Activated CD4-positive, alpha-beta T cell treated with anti-CD3 and anti-CD28 coated beads for 48 hours (primary cell): ENCODE results near the gene CAMTA1.
"Not testable (repeated sequence)": the region's sequence is repeated elsewhere in the genome, so short reads cannot be mapped to it uniquely, and the experiment has no call there.

ENCODE experiments used
- DNase-seq: peaks from one replicate; pipeline ENCODE4 v3.0.0-alpha.2; 2020

The CAMTA1 gene

DNA sequence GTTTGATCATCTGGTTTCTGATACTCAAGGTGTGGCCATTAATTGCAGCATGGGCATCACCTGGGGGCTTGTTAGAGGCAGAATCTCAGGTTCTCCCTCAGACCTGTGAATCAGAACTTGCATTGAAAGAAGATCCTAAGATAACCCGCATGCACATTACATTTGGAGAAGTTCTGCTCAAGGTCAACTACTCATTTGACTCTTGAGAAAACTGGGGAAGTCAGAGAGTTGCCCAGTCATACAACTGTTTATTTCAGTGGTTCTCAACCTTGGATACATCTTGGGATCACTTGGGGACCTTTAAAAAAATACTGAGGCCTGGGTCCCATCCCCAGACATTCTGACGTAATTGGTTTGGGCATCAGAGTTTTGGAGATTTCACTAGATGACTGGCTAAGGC, 30.5 kb downstream of the CAMTA1 start:
- DNase-seq, result no peak

- DNase-seq, result no peak
These were observed 34.2 kb downstream of the CAMTA1 start for GRCh38 chr1:6819246-6820040.

DNA sequence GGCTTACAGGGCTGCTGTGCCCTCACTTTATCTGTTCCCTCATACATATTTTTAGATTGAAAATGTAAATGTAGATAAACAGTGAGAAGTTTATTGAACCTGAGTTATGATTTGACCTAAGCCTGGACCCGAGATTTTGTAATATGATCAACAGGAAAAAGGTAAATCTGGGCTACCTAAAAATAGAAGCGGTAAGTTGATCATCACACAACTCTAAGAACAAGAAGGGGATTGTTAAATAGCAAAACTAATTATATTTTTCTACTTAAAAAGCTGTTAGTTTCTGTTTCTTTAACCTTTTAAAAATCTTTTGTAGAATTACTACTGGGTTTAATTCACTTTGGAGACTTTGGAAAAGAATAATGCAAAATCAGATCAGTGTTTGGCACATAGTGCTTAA, 35.6 kb downstream of the CAMTA1 start:
- DNase-seq, result no peak

GRCh38 chr1:6822530-6823359, 37.5 kb downstream of the CAMTA1 start:
- no peak for DNase-seq

GRCh38 chr1:6823793-6824192, 38.5 kb downstream of the CAMTA1 start:
- no peak for DNase-seq

GRCh38 chr1:6824665-6825368, 39.6 kb downstream of the CAMTA1 start:
- no peak for DNase-seq

DNA sequence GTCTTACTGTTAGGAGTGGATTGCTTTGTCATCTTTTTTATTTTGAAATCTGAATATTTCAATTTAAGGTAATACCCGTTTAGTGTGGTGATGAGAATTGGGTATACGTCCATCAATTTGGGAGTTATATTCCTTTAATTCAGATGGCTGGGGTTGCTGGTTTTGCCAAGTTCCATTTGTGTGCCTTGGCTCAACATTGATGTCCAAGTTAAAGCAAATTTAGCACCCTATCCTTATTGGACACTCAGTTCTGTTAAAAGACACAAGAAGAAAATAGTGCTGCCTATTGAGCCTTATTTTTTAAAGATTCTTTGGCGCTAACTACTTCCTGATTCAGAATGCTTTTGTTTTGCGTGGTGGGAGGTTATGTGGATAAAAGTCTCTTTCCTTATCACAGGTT, 40.6 kb downstream of the CAMTA1 start:
- no peak for DNase-seq

DNA sequence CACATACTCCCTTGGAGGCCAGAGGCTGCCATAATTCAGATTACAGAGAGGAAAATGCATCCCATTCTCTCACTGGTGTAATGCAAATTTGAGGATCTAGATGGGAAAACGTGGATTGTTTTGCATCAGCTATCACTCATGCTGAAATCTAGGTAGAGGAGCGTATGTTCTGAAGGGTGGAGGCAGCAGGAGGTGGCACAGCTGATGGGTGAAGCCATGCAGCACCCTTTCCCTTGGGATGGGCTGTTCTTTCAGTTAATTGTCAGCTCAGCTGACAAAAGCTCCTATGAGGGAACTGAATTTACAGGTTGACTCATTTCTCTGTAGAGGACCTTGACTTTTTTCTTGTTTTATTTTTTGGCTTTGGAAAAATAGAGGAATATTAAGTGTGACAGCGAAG, 41.8 kb downstream of the CAMTA1 start:
- no peak for DNase-seq

DNA sequence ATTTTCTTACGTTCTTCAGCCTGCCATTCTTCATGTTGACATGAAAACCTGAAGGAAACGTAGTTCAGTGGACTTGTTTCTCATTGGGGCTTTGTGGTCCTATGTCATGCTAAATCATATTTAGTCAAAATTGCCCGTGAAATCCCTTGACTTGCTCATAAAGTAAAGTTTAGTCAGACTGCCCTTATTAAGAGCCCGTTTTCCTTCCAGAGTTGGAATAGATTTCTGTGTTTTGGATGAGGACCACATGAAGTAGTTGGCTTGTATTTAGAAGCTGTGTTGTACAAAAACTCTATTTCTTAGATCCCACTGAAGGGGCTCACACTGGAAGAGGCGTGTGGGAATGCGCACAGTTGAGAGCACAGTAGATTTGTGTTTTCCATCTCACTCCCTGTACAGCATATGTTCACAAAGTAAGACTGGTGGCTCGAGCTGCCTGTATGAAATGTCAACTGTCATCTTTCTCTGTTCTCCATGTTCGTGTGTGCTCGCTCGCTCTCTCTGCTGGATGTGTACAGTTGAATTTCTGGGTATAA, 42.4 kb downstream of the CAMTA1 start:
- no peak for DNase-seq

GRCh38 chr1:6831366-6831765, 46.1 kb downstream of the CAMTA1 start:
- DNase-seq, result no peak

GRCh38 chr1:6832006-6832405, 46.8 kb downstream of the CAMTA1 start:
- DNase-seq, result not testable (repeated sequence)

- no peak for DNase-seq
These were observed 47.4 kb downstream of the CAMTA1 start for GRCh38 chr1:6832531-6833188.

DNA sequence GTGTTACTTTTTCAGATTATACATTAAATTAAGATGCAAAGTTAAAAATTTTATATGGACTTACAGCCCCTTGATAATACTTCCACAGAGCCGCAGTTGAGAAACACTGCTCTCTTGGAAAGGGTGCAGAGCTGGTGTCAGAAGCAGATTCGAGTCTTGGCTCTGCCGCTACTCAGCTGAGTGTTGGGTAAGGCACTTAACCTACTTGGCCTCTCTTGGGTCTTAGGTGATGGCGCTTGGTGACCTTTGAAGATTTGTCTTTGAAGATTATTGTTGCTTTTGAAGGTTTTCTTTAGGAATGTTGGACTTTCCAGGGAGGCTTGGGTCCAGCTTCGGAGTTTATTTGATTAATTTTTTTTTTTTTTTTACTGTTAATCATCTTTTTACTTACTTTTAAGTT, 48.5 kb downstream of the CAMTA1 start:
- no peak for DNase-seq

DNA sequence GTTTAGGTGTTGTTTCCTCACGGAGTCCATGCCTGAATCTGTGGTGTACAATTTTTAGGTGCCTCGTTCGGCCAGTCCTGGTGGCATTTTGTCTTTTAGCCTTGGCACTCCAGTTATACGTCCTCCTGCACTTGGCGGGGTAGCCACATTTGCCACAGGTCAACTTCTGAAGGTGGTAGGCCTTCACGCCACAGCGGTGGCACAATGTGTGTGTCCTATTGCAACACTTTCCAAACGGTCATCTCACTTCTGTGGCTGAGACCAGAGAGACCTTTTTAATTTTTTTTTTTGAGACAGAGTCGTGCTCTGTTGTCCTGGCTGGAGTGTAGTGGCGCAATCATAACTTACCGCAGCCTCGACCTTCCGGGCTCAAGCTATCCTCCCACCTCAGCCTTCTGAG, 49.1 kb downstream of the CAMTA1 start:
- no peak for DNase-seq

GRCh38 chr1:6835139-6835538, 49.9 kb downstream of the CAMTA1 start:
- no peak for DNase-seq

DNA sequence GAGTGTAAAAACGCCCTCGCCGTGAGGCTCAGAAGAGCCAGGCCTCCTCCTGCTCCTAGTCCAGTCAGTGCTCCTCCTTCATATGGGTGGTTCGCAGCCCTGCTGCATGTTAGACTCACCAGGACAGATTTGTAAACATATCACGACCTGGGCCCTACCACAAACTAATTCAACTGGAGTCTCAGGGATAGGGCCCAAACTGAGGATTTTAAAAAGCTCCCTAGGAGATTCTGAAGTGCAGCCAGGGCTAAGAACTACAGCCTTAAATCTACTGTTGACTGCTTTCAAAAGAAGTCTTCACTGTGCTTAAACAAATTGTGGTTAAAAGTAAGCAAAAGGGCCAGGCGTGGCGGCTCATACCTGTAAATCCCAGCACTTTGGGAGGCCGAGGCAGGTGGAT, 57.0 kb downstream of the CAMTA1 start:
- DNase-seq, result no peak

DNA sequence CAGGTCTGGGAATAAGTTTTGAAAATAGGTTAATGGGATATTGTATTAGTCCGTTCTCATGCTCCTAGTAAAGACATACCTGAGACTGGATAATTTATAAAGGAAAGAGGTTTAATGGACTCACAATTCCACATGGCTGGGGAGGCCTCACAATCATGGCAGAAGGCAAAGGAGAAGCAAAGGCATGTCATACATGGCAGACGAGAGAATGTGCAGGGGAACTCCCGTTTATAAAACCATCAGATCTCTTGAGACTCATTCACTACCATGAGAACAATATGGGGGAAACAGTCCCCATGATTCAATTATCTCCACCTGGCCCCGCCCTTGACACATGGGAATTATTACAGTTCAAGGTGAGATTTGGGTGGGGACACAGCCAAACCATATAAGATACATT, 60.5 kb downstream of the CAMTA1 start:
- not testable (repeated sequence) for DNase-seq

- no peak for DNase-seq
These were observed 63.6 kb downstream of the CAMTA1 start for GRCh38 chr1:6848816-6849215.

GRCh38 chr1:6850537-6850936, 65.3 kb downstream of the CAMTA1 start:
- no peak for DNase-seq

DNA sequence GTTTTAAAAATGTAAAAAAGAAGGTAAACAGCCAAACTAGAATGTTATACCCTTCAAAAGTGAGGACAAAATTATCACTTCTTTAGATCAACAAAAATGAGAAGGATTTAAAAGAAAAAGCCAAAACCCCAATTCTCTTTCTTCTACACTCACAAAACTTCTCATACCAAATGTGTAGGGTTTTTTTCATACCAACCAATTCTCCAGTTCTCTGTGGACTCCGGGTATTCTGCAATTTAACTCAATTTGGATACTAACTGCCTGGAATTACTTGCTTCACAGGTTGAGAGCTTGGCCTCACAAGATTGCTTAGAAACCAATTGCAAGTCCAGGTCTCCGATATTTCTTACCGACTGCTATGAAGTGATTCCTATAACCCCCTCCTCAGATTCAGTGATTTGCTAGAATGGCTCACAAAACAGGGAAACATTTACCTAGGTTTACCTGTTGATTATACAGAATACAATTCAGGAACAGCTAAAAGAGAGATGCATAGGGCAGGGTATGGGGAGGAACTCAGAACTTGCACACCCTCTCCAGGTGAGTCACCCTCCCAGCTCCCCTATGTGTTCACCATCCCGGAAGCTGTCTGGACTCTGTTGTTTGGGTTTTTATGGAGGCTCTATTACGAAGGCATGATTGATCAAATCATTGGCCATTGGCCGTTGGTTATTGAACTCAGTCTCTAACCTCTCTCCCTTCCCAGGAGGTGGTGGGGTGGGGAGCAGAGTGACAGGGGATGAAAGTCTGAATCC, 67.1 kb downstream of the CAMTA1 start:
- DNase-seq, result no peak

DNA sequence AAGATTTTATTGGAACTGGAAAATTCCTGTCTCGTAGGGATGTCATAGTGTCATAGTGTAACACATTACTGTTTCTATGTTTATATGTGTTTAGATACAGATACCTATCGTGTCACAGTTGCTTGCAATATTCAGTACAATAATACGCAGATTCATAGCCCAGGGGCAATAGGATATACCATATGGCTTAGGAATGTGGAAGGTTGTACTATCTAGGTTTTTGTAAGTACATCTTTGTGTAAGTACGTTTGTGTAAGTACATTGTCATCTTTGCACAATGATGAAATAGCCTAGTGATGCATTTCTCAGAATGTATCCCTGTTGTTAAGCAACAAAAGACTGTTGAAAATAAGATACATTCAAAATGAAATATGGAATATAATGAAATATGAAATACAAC, 68.9 kb downstream of the CAMTA1 start:
- DNase-seq, result no peak

DNA sequence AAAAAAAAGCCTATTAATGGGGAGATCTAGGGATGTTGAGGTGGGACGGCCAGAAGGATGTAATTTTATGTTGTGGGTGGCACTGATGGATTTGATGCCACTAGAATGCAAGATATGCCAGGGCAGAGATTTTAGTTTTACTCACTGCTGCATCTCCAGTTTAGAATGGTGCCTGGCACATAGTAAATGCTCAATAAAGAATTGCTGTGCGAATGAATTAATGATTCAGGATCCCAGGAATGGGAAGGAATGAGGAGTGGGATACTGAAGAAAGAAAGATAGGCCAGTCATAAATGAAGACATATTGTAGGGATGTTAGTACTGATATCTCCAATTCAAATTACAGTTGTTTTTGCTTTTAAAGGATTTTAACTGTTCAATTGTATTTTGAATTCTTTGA, 72.6 kb downstream of the CAMTA1 start:
- DNase-seq, result no peak
